Mesendoderm (in vitro differentiated cells): ENCODE results near the gene OPRM1.

Experiments used
- DNase-seq: peaks from one replicate; pipeline ENCODE4 v3.0.0; 2013
- H2AK5ac ChIP-seq: 2 replicates; pipeline ENCODE4 v1.6.1; 2013; ENCODE audit warnings: low read length, inconsistent platforms
- H2BK120ac ChIP-seq: 2 replicates; pipeline ENCODE4 v1.6.1; 2013; ENCODE audit warnings: low read depth, mild to moderate bottlenecking, low read length, moderate library complexity, mixed read lengths
- H2BK15ac ChIP-seq: replicated peaks from 2 replicates; pipeline ENCODE4 v1.6.1; 2013; ENCODE audit warnings: low read depth, mild to moderate bottlenecking, moderate library complexity
- H2BK5ac ChIP-seq: 2 replicates; pipeline ENCODE4 v1.6.1; 2013; ENCODE audit warnings: low read length, inconsistent platforms
- H3K18ac ChIP-seq: 2 replicates; pipeline ENCODE4 v1.6.1; 2013; ENCODE audit warnings: mild to moderate bottlenecking, low read length, mixed read lengths
- H3K23ac ChIP-seq: one replicate; pipeline ENCODE4 v1.6.1; 2013; ENCODE audit warnings: low read length
- H3K27ac ChIP-seq: 2 replicates; pipeline ENCODE4 v1.5.1; 2013; ENCODE audit warnings: low read depth, mild to moderate bottlenecking, inconsistent platforms, low read length, moderate library complexity
- H3K27me3 ChIP-seq: 2 replicates; pipeline ENCODE4 v1.6.1; 2013; ENCODE audit warnings: low read length, control low read depth, mild to moderate bottlenecking, inconsistent platforms; ENCODE audit not compliant: insufficient read depth, poor library complexity
- H3K36me3 ChIP-seq: 2 replicates; pipeline ENCODE4 v1.6.1; 2013; ENCODE audit warnings: low read length, inconsistent platforms; ENCODE audit not compliant: control insufficient read depth, insufficient read depth
- H3K4ac ChIP-seq: one replicate; pipeline ENCODE4 v1.6.1; 2013; ENCODE audit warnings: low read depth, mild to moderate bottlenecking, low read length, moderate library complexity
- H3K4me1 ChIP-seq: 2 replicates; pipeline ENCODE4 v1.6.1; 2013; ENCODE audit warnings: low read depth, low read length, inconsistent platforms; ENCODE audit not compliant: control insufficient read depth
- H3K4me2 ChIP-seq: 2 replicates; pipeline ENCODE4 v1.6.1; 2013; ENCODE audit warnings: low read length
- H3K4me3 ChIP-seq: 2 replicates; pipeline ENCODE4 v1.5.1; 2013; ENCODE audit warnings: mild to moderate bottlenecking, low read length
- H3K56ac ChIP-seq: one replicate; pipeline ENCODE4 v1.6.1; 2013; ENCODE audit warnings: low read length
- H3K79me1 ChIP-seq: 2 replicates; pipeline ENCODE4 v1.6.1; 2013; ENCODE audit warnings: low read length, inconsistent platforms
- H3K79me2 ChIP-seq: 2 replicates; pipeline ENCODE4 v1.6.1; 2013; ENCODE audit warnings: mild to moderate bottlenecking, low read length; ENCODE audit not compliant: control insufficient read depth, insufficient read depth
- H3K9ac ChIP-seq: 2 replicates; pipeline ENCODE4 v1.6.1; 2013; ENCODE audit warnings: low read length, inconsistent platforms
- H4K5ac ChIP-seq: one replicate; pipeline ENCODE4 v1.6.1; 2013; ENCODE audit warnings: low read length
- H4K8ac ChIP-seq: one replicate; pipeline ENCODE4 v1.6.1; 2013; ENCODE audit warnings: low read depth, mild to moderate bottlenecking, control low read depth, low read length, moderate library complexity
- WGBS: extraction: QIAGEN DNeasy Blood & Tissue Kit; methylation state at CpG from one replicate; pipeline ENCODE4 v1.1.7; 2013; ENCODE audit warnings: low lambda C conversion rate, missing lambda C conversion rate; ENCODE audit not compliant: insufficient coverage; ENCODE audit errors: extremely low coverage; 5-methylcytosine and 5-hydroxymethylcytosine counted together

OPRM1 gene

DNA sequence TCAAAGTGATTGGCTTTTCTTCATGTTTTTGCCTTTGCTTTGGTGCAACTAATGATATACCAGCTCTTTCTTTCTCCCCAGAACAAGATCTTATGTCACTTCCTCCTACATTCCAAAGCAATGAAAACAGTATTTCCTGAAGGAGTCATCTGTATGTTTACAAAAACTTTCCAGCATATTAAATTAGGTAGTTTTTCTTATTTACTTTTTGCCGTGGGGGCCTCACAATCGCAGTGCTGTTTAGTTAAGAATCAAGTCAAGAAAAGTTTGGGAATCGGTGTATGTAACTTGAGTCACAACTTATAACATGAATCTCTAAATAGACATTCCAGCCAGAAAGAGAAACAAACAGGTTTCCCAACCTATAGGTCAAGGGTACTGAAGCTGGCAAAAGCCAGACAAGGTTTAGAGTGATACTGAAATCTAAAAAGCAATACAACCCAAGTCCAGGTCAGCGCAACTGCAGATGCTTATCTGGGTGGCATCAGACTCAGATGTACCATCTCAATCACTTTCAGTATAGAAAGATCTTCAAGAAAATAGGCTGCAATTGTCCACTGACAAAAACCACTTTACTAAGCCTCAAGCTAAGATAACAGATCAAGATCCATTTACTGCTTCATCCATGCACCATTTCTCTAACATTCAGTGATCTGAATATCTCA, 253.9 kb downstream of the OPRM1 start:
- H3K4me3 ChIP-seq = no peak overlapping the region
- H3K36me3 ChIP-seq = no peaks in the 10 kb centered on the region
- peak; percentile 48 for DNase-seq
- H2AK5ac ChIP-seq = no peak overlapping the region
- H3K23ac ChIP-seq = no peak overlapping the region
- no peak overlapping the region for H2BK120ac ChIP-seq
- no peak overlapping the region for H3K4ac ChIP-seq
- no peak overlapping the region for H4K8ac ChIP-seq
- no peak overlapping the region for H2BK15ac ChIP-seq
- no CpG with 5 or more reads among the region's 4 CpGs for WGBS
- H3K4me1 ChIP-seq = no peaks in the 10 kb centered on the region
- no peak overlapping the region for H3K18ac ChIP-seq
- no peaks in the 10 kb centered on the region for H3K79me2 ChIP-seq
- H4K5ac ChIP-seq = no peak overlapping the region
- H3K79me1 ChIP-seq = no peaks in the 10 kb centered on the region
- no peaks in the 10 kb centered on the region for H3K27me3 ChIP-seq
- no peak overlapping the region for H3K56ac ChIP-seq
- no peak overlapping the region for H3K27ac ChIP-seq
- H3K9ac ChIP-seq = no peak overlapping the region
- no peak overlapping the region for H2BK5ac ChIP-seq
- H3K4me2 ChIP-seq = no peak overlapping the region

GRCh38 chr6:154295733-154296132, 256.7 kb downstream of the OPRM1 start:
- no peaks in the 10 kb centered on the region for H3K36me3 ChIP-seq
- no peak overlapping the region for H2BK5ac ChIP-seq
- no peak overlapping the region for H2BK120ac ChIP-seq
- no peak overlapping the region for H3K4me3 ChIP-seq
- H3K23ac ChIP-seq = no peak overlapping the region
- H3K56ac ChIP-seq = no peak overlapping the region
- H3K27me3 ChIP-seq = no peaks in the 10 kb centered on the region
- H3K4me1 ChIP-seq = no peaks in the 10 kb centered on the region
- H3K18ac ChIP-seq = no peak overlapping the region
- WGBS = no CpG with 5 or more reads among the region's 4 CpGs
- no peak overlapping the region for H3K9ac ChIP-seq
- H3K27ac ChIP-seq = no peak overlapping the region
- no peak overlapping the region for H2AK5ac ChIP-seq
- H3K79me1 ChIP-seq = no peaks in the 10 kb centered on the region
- no peak overlapping the region for H4K8ac ChIP-seq
- no peak for DNase-seq
- H4K5ac ChIP-seq = no peak overlapping the region
- no peaks in the 10 kb centered on the region for H3K79me2 ChIP-seq
- no peak overlapping the region for H3K4ac ChIP-seq
- no peak overlapping the region for H3K4me2 ChIP-seq
- no peak overlapping the region for H2BK15ac ChIP-seq
